ENCODE measurements around the gene CNPY1. TPM values are rescaled to one million over a fixed set of nuclear protein-coding genes. Genes with fewer than 3 reads are reported as not detected.

The CNPY1 gene
- polyA plus RNA-seq, 1 donor from 2014 or later: 0.36 TPM

DNA sequence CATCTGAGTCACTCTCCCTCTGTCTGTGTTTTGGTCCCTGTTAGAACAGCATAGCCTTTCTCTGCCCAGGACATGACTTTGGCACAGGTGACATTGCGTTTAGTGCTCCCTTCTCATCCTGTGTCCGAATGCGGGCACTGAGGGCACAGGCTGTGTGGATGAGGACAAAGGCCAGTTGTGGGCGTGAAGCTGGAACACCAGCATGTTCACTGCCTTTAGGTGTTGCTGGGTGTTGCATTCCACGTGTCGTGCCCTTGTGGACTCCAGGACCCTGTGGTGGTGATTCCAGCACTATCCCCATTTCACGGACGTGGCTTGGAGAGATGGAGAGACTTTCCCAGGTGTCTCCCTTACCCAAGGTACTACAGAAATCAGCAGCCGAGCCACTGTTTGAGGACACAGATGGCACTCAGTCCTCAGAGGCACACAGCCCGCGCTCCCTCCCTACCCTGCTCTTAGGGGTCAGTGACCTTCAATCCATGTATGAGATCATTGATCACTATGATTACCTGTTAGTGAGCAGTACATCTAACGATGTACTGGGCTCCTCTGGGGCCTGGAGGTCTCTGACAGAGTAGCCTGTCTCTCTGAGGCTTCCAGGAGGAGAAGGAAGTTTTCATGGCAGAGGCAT is 917 bp upstream of the CNPY1 start:
- no peaks in the 10 kb centered on the region for H3K27me3 ChIP-seq (ENCODE audit: insufficient read depth, low read depth, low read length)
- H2AFZ ChIP-seq (ENCODE audit: low read depth, low read length): no peak overlapping the region

GRCh38 chr7:155545348-155545747 is 1.0 kb downstream of the CNPY1 start:
- Histone ChIP-seq H3K9ac (ENCODE audit: low read length) (no peak overlapping the region), H4K20me1 (ENCODE audit: insufficient read depth) (no peaks in the 10 kb centered on the region), H3K4me3 (ENCODE audit: low read length) (no peak overlapping the region), H3K27ac (ENCODE audit: low read length) (no peak overlapping the region), H3F3A (ENCODE audit: insufficient read depth, low read length, poor library complexity, severe bottlenecking) (no peaks in the 10 kb centered on the region), H3K9me2 (ENCODE audit: insufficient read depth, low read length) (no peaks in the 10 kb centered on the region), H3K4me2 (ENCODE audit: low read length) (no peak overlapping the region), H3K27me3 (ENCODE audit: insufficient read depth, low read depth, low read length) (no peaks in the 10 kb centered on the region), H3K9me3 (ENCODE audit: low read length) (no peaks in the 10 kb centered on the region), H3K79me2 (replicated peaks; ENCODE audit: insufficient read depth, low read length) (no peaks in the 10 kb centered on the region), H2AFZ (ENCODE audit: low read depth, low read length) (no peak overlapping the region), H3K36me3 (ENCODE audit: insufficient read depth, low read length) (no peaks in the 10 kb centered on the region)
- TF ChIP-seq SMC3 (conservative IDR thresholded peaks at IDR 0.05; ENCODE audit: poor library complexity) (no peak), POLR2AphosphoS5 (IDR thresholded peaks at IDR 0.05) (no peak), EZH2 (IDR thresholded peaks at IDR 0.05; ENCODE audit: borderline replicate concordance, insufficient read depth, low read length, poor library complexity, severe bottlenecking) (no peak), RAD21 (conservative IDR thresholded peaks at IDR 0.05) (no peak), EP300 (conservative IDR thresholded peaks at IDR 0.05; ENCODE audit: poor library complexity, severe bottlenecking) (no peak), CTCF (IDR thresholded peaks at IDR 0.05; ENCODE audit: poor library complexity, severe bottlenecking) (no peak)

More for the DNA sequence above, 917 bp upstream of the CNPY1 start:
- no peak overlapping the region for H3K4me2 ChIP-seq (ENCODE audit: low read length)
- H3F3A ChIP-seq (ENCODE audit: insufficient read depth, low read length, poor library complexity, severe bottlenecking): no peaks in the 10 kb centered on the region
- no peak overlapping the region for H3K27ac ChIP-seq (ENCODE audit: low read length)
- H3K9me3 ChIP-seq (ENCODE audit: low read length): no peaks in the 10 kb centered on the region
- H3K9me2 ChIP-seq (ENCODE audit: insufficient read depth, low read length): no peaks in the 10 kb centered on the region
- no peak overlapping the region for H3K9ac ChIP-seq (ENCODE audit: low read length)
- no peak overlapping the region for H3K4me3 ChIP-seq (ENCODE audit: low read length)
- H3K36me3 ChIP-seq (ENCODE audit: insufficient read depth, low read length): no peaks in the 10 kb centered on the region
- no peak for TF ChIP-seq EP300 (conservative IDR thresholded peaks at IDR 0.05; ENCODE audit: poor library complexity, severe bottlenecking)
- TF ChIP-seq TAF1 (IDR thresholded peaks at IDR 0.05; ENCODE audit: low read depth): no peak
- no peak for TF ChIP-seq EZH2 (IDR thresholded peaks at IDR 0.05; ENCODE audit: borderline replicate concordance, insufficient read depth, low read length, poor library complexity, severe bottlenecking)
- no peak for TF ChIP-seq MXI1 (conservative IDR thresholded peaks at IDR 0.05; ENCODE audit: poor library complexity, severe bottlenecking)
- no peak for TF ChIP-seq SMC3 (conservative IDR thresholded peaks at IDR 0.05; ENCODE audit: poor library complexity)
- TF ChIP-seq REST (IDR thresholded peaks at IDR 0.05; ENCODE audit: borderline replicate concordance): no peak
- no peak for TF ChIP-seq POLR2AphosphoS5 (IDR thresholded peaks at IDR 0.05)
- TF ChIP-seq CTCF (IDR thresholded peaks at IDR 0.05; ENCODE audit: poor library complexity, severe bottlenecking): no peak
- no peak for TF ChIP-seq RAD21 (conservative IDR thresholded peaks at IDR 0.05)
- no peaks in the 10 kb centered on the region for H4K20me1 ChIP-seq (ENCODE audit: insufficient read depth)
- H3K79me2 ChIP-seq (replicated peaks; ENCODE audit: insufficient read depth, low read length): no peaks in the 10 kb centered on the region
